GM12878 (cell line): Measurements from ENCODE around the gene THYN1. TPM values are rescaled to one million over a fixed set of nuclear protein-coding genes. Genes with fewer than 3 reads are reported as not detected.

Experiments used
- ATAC-seq: fragments of 200-7000 bp; cut with Tn5 transposase; 3 replicates; pipeline ENCODE4 v1.9.1; 2020; ENCODE audit warnings: mild to moderate bottlenecking, moderate library complexity
- BruUV-seq: library from RNA; stranded (reverse); fragments of 400-500 nt; replicated peaks from 2 replicates; lab custom pipeline; 2021; lab: Mats Ljungman, UMichigan
- CTCF ChIA-PET: fragments of 300-600 bp; sonication (Branson Sonifier 250); formaldehyde crosslinking; extraction: SDS; loops from one replicate; lab custom pipeline; 2021; ENCODE audit warnings: inconsistent platforms; lab: Yijun Ruan, JAX
- POLR2A ChIA-PET: fragments of 350-600 bp; formaldehyde crosslinking; extraction: SDS; loops from one replicate; lab custom pipeline; 2021; ENCODE audit warnings: inconsistent platforms; lab: Charles Lee
- RAD21 ChIA-PET: fragments of 300-600 bp; sonication (Branson Sonifier 250); formaldehyde crosslinking; loops from one replicate; lab custom pipeline; 2023; ENCODE audit warnings: antibody characterized with exemption; ENCODE audit not compliant: unreplicated experiment; lab: Charles Lee
- SMC1A ChIA-PET: fragments of 300-600 bp; sonication (Branson Sonifier 250); formaldehyde crosslinking; loops from one replicate; lab custom pipeline; 2023; ENCODE audit not compliant: unreplicated experiment, uncharacterized antibody; lab: Charles Lee
- DNase-seq: peaks from one replicate; pipeline ENCODE4 v3.0.0-alpha.2; 2011; ENCODE audit warnings: low read depth, low spot score
- FAIRE-seq: peaks from 3 replicates; lab custom pipeline; 2011; peaks lifted over from hg19 to GRCh38; lab: Jason Lieb, UNC
- H2AFZ ChIP-seq: 2 replicates; pipeline ENCODE4 v1.6.0; 2011; ENCODE audit warnings: low read depth, low read length, control low read depth; ENCODE audit not compliant: control insufficient read depth
- H3K27ac ChIP-seq: 2 replicates; pipeline ENCODE4 v1.5.1; 2011; ENCODE audit warnings: control low read depth; ENCODE audit not compliant: control insufficient read depth, insufficient read depth
- H3K27me3 ChIP-seq, 2 experiments: replicated peaks in 1 of 2; 2 replicates each; pipeline versions ENCODE4 v1.6.0 to v1.6.1; 2011; ENCODE audit warnings: low read length in 1 of 2; ENCODE audit not compliant: control insufficient read depth in 2 of 2, insufficient read depth in 2 of 2
- H3K36me3 ChIP-seq, 2 experiments: 2 replicates each; pipeline ENCODE4 v1.5.1; 2011; ENCODE audit warnings: low read length in 1 of 2; ENCODE audit not compliant: control insufficient read depth in 2 of 2, insufficient read depth in 2 of 2
- H3K4me1 ChIP-seq: 2 replicates; pipeline ENCODE4 v1.6.1; 2011; ENCODE audit warnings: mild to moderate bottlenecking, low read length, moderate library complexity, mixed read lengths; ENCODE audit not compliant: control insufficient read depth, insufficient read depth
- H3K4me2 ChIP-seq: 2 replicates; pipeline ENCODE4 v1.6.0; 2011; ENCODE audit warnings: control low read depth; ENCODE audit not compliant: control insufficient read depth, insufficient read depth
- H3K4me3 ChIP-seq: fragments of 200-600 bp; sonication (generic); 2 replicates; pipeline ENCODE4 v1.5.1; 2016
- H3K79me2 ChIP-seq: 2 replicates; pipeline ENCODE4 v1.6.0; 2011; ENCODE audit warnings: low read length; ENCODE audit not compliant: control insufficient read depth, insufficient read depth
- H3K9ac ChIP-seq: 2 replicates; pipeline ENCODE4 v1.8.0; 2011; ENCODE audit warnings: low read length, control low read depth, mixed read lengths; ENCODE audit not compliant: control insufficient read depth, insufficient read depth
- H3K9me3 ChIP-seq: replicated peaks from 3 replicates; pipeline ENCODE4 v1.5.1; 2011; ENCODE audit warnings: mild to moderate bottlenecking, low read length; ENCODE audit not compliant: control insufficient read depth, insufficient read depth
- H4K20me1 ChIP-seq: 2 replicates; pipeline ENCODE4 v1.6.0; 2011; ENCODE audit not compliant: control insufficient read depth, insufficient read depth
- CREB1 ChIP-seq: IDR thresholded peaks from 2 replicates; pipeline ENCODE4 v1.6.1; 2012; ENCODE audit warnings: low read depth, mild to moderate bottlenecking, inconsistent platforms
- FOXM1 ChIP-seq: IDR thresholded peaks from 2 replicates; pipeline ENCODE4 v1.6.1; 2012; ENCODE audit warnings: low read depth, mild to moderate bottlenecking, inconsistent platforms, low read length, moderate library complexity
- NFYA ChIP-seq: IDR thresholded peaks from 2 replicates; pipeline ENCODE4 v1.6.1; 2011; ENCODE audit warnings: low read depth, mild to moderate bottlenecking, low read length, improper control_type of control experiment, borderline replicate concordance
- NR2C2 ChIP-seq: IDR thresholded peaks from 2 replicates; pipeline ENCODE4 v1.6.1; 2011; ENCODE audit warnings: borderline replicate concordance, low read depth; ENCODE audit not compliant: control insufficient read depth, insufficient read length
- PAX8 ChIP-seq: fragments of 450-650 bp; IDR thresholded peaks from 2 replicates; pipeline ENCODE4 v1.6.1; 2017; ENCODE audit warnings: mild to moderate bottlenecking, moderate library complexity
- WGBS: methylation state at CpG from one replicate; pipeline ENCODE4 v1.1.6; 2016; ENCODE audit warnings: low lambda C conversion rate; ENCODE audit not compliant: insufficient replicate concordance, insufficient coverage; ENCODE audit errors: missing lambda C conversion rate; 5-methylcytosine and 5-hydroxymethylcytosine counted together
- in situ Hi-C: fragments of 300-500 bp; cut with MboI; formaldehyde crosslinking; loops from 9 replicates; pipeline ENCODE4 v1.14.3; 2018; ENCODE audit warnings: mixed read lengths
- intact Hi-C: fragments of 100-400 bp; cut with micrococcal nuclease; formaldehyde crosslinking; loops from one replicate; pipeline ENCODE4 v1.14.2; 2022; ENCODE audit not compliant: unreplicated experiment
- polyA plus RNA-seq, 11 experiments: library from polyadenylated mRNA; depleted of rRNA in 4 of 11; unstranded in 6 of 11; stranded (reverse) in 5 of 11; fragments of >200 nt; fragmentation: Nextera tagmentation in 4 of 11; fragmentation: Illumina TruSeq in 1 of 11; extraction: Ambion mirVana in 4 of 11; extraction: Trizol in 1 of 11; gene quantifications; 1 replicate in 1 of 11; 2 replicates in 10 of 11; pipeline versions ENCODE4 v1.2.1 to v1.2.3, GENCODE V29; 2011 to 2016; ENCODE audit warnings: inconsistent platforms in 2 of 11, missing spikeins in 2 of 11, low read depth in 1 of 11
- total RNA-seq, 4 experiments: library from RNA; depleted of rRNA in 3 of 4; stranded (reverse); fragments of >200 nt in 3 of 4; fragmentation: Illumina TruSeq in 1 of 4; extraction: Trizol in 1 of 4; gene quantifications; 2 replicates each; pipeline versions ENCODE4 v1.2.1 to v1.2.3, GENCODE V29; 2013 to 2021
- TF ChIP-seq, protein P1 (sequence below): IDR thresholded peaks from 2 replicates; pipeline ENCODE4 v1.6.1; 2011; ENCODE audit warnings: low read depth, low read length, improper control_type of control experiment, borderline replicate concordance

Gene THYN1
- total and polyA plus RNA-seq, 10 of the 15 experiments (the other 5 are each of a cell fraction or from before 2014, with no cell fraction given) = 45.7 to 221 (median 96.3) TPM

DNA sequence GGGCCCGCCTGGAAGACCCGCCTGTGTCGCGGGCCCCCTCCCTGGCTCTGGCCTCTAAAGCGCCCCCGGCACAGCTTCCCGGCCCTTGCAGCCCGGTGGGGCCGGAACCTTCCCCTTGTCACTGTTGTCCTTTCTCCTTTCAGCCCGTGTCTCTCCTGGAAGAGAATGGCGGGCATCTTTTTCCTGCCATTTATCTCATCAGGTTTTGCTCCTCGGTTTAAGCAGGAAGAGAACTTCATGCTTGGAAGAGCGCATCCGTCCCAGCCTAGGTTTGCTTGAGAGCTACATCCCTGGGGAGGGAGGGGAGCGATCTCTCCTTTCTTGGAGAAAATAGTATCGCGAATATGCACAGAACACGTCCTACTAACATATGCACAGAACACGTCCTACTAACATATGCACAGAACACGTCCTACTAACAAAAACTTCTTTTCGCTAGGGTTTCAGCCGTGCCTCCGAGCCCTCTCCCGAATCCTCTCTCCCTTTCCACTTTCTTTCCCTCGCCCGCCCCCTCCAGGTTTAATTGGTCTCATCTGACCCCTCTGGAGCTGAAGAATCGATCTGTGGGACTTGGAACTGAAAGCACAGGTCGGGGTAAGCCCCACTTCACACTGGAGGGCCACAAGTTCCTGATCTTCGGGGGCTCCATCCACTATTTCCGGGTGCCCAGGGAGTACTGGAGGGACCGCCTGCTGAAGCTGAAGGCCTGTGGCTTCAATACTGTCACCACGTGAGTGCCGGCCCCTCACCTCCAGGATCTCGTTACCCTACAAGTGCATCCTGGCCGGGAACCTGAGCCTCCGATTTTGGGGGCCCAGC is 24.2 kb upstream of the THYN1 start:
- no TSS peak for BruUV-seq
- Histone ChIP-seq H3K4me2 (no peak overlapping the region; the same call in 1 of the 2 replicates), H3K4me3 (no peak overlapping the region), H3K79me2 (no peaks in the 10 kb centered on the region), H3K36me3 (no peaks in the 10 kb centered on the region), H3K4me1 (peaks cover 6% of the 10 kb centered on the region), H3K9ac (no peak overlapping the region), H2AFZ (no peak overlapping the region), H4K20me1 (no peaks in the 10 kb centered on the region), H3K27me3 (peaks cover 10 to 25% of the 10 kb centered on the region in 2 experiments), H3K27ac (no peak overlapping the region), H3K9me3 (no peaks in the 10 kb centered on the region; the same call in 2 of the 3 replicates)
- 43% methylated on average over 35 of the region's 36 CpGs for WGBS
- no peak for ATAC-seq
- in situ Hi-C loops (no loop called here), intact Hi-C loops (no loop called here)
- ChIA-PET RAD21 (no interaction called here), POLR2A (no interaction called here), SMC1A (no interaction called here), CTCF (interaction anchor here (2.2 kb wide), 1 partner anchor 14 kb away, joined by 9 read pairs; no protein-coding TSS in a partner anchor)
- TF ChIP-seq, protein P1, sequence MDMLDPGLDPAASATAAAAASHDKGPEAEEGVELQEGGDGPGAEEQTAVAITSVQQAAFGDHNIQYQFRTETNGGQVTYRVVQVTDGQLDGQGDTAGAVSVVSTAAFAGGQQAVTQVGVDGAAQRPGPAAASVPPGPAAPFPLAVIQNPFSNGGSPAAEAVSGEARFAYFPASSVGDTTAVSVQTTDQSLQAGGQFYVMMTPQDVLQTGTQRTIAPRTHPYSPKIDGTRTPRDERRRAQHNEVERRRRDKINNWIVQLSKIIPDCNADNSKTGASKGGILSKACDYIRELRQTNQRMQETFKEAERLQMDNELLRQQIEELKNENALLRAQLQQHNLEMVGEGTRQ = no peak
- TF ChIP-seq CREB1 (no peak), NR2C2 (no peak), NFYA (no peak), FOXM1 (no peak), PAX8 (no peak)
- no peak for DNase-seq
- peak; percentile 83 for FAIRE-seq
